ENCODE measurements around the gene ARHGAP44.

The ARHGAP44 gene

GRCh38 chr17:12883472-12883871, 94.2 kb downstream of the ARHGAP44 start:
- no peaks in the 10 kb centered on the region for H3K36me3 ChIP-seq (ENCODE audit: control insufficient read depth in 1 of 2, insufficient read depth in 2 of 2, low read length in 2 of 2)

GRCh38 chr17:12887088-12887487, 97.8 kb downstream of the ARHGAP44 start:
- WGBS (ENCODE audit: extremely low coverage, insufficient coverage, insufficient read length), result no CpG with 5 or more reads among the region's 2 CpGs
- no peak overlapping the region for H3K18ac ChIP-seq (ENCODE audit: low read length)

More at GRCh38 chr17:12883472-12883871, 94.2 kb downstream of the ARHGAP44 start:
- Histone ChIP-seq H3K23ac (ENCODE audit: low read length) (no peak overlapping the region), H3K4me1 (ENCODE audit: control insufficient read depth in 1 of 2, insufficient read depth in 2 of 2, low read length in 2 of 2) (no peaks in the 10 kb centered on the region), H4K91ac (ENCODE audit: low read depth, low read length) (no peak overlapping the region), H3K4ac (ENCODE audit: low read depth, low read length) (no peak overlapping the region), H2BK120ac (ENCODE audit: insufficient read depth, low read length, poor library complexity) (no peak overlapping the region), H2AK5ac (ENCODE audit: low read length) (no peak overlapping the region), H2AFZ (ENCODE audit: insufficient read depth, low read length, poor library complexity) (no peak overlapping the region), H2BK12ac (ENCODE audit: low read length) (no peak overlapping the region), H3K14ac (ENCODE audit: low read length) (no peak overlapping the region), H3K27ac (ENCODE audit: low read depth, low read length) (no peak overlapping the region), H3K9ac (ENCODE audit: low read length) (no peak overlapping the region), H4K12ac (ENCODE audit: low read depth, low read length) (no peak overlapping the region), H3K18ac (ENCODE audit: low read length) (no peak overlapping the region), H3K4me3 (ENCODE audit: low read depth, low read length) (no peak overlapping the region), H3K9me3 (ENCODE audit: insufficient read depth, low read depth, low read length) (no peaks in the 10 kb centered on the region), H3K27me3 (ENCODE audit: insufficient read depth, low read length) (no peaks in the 10 kb centered on the region), H3K4me2 (ENCODE audit: low read length) (no peak overlapping the region), H2BK5ac (ENCODE audit: low read depth, low read length, poor library complexity) (no peak overlapping the region), H3K79me2 (ENCODE audit: control insufficient read depth, insufficient read depth, low read length, poor library complexity) (no peaks in the 10 kb centered on the region), H3K79me1 (ENCODE audit: low read length) (no peaks in the 10 kb centered on the region), H4K8ac (ENCODE audit: low read depth, low read length) (no peak overlapping the region)
- no CpG with 5 or more reads among the region's 2 CpGs for WGBS (ENCODE audit: extremely low coverage, insufficient coverage, insufficient read length)
- no peak for DNase-seq

DNA sequence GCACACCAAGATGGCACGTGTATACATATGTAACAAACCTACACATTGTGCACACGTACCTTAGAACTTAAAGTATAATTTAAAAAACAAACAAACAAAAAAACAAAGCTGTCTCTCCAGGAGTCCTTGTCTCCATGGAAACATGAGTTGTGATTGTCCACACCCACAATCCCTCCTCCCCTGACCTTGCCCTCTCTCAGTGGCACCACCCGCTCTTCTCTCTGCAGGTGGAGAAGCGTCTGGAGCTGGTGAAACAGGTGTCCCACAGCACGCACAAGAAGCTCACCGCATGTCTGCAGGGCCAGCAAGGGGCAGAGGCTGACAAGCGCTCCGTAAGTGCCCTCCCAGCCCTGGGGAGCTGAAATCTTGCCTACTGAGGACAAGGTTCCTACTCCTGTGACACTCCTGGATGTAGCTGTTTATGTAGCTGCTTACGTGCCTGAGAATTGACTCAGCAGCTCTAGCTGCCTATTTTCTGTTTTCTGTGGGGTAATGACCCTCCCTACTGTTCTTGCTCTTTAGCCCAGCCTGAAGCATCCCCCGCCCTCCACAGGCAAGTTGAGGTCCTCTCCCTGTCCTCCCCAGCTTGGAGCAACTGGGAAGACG, 107.0 kb downstream of the ARHGAP44 start:
- no peak overlapping the region for H2BK120ac ChIP-seq (ENCODE audit: insufficient read depth, low read length, poor library complexity)
- no peak overlapping the region for H3K14ac ChIP-seq (ENCODE audit: low read length)
- no CpG with 5 or more reads among the region's 11 CpGs for WGBS (ENCODE audit: extremely low coverage, insufficient coverage, insufficient read length)
- no peaks in the 10 kb centered on the region for H3K36me3 ChIP-seq (ENCODE audit: control insufficient read depth in 1 of 2, insufficient read depth in 2 of 2, low read length in 2 of 2)
- no peaks in the 10 kb centered on the region for H3K9me3 ChIP-seq (ENCODE audit: insufficient read depth, low read depth, low read length)
- H3K9ac ChIP-seq (ENCODE audit: low read length), result no peak overlapping the region
- no peak overlapping the region for H4K12ac ChIP-seq (ENCODE audit: low read depth, low read length)
- no peaks in the 10 kb centered on the region for H3K79me2 ChIP-seq (ENCODE audit: control insufficient read depth, insufficient read depth, low read length, poor library complexity)
- peak in 1 of 2 donors; percentile 44 for DNase-seq
- no peak overlapping the region for H3K4ac ChIP-seq (ENCODE audit: low read depth, low read length)
- H2AK5ac ChIP-seq (ENCODE audit: low read length), result no peak overlapping the region
- H3K4me2 ChIP-seq (ENCODE audit: low read length), result no peak overlapping the region
- no peak overlapping the region for H2BK5ac ChIP-seq (ENCODE audit: low read depth, low read length, poor library complexity)
- H3K4me3 ChIP-seq (ENCODE audit: low read depth, low read length), result no peak overlapping the region
- H3K23ac ChIP-seq (ENCODE audit: low read length), result no peak overlapping the region
- H3K79me1 ChIP-seq (ENCODE audit: low read length), result no peaks in the 10 kb centered on the region
- H4K8ac ChIP-seq (ENCODE audit: low read depth, low read length), result no peak overlapping the region
- H4K91ac ChIP-seq (ENCODE audit: low read depth, low read length), result no peak overlapping the region
- no peak overlapping the region for H3K27ac ChIP-seq (ENCODE audit: low read depth, low read length)
- H3K27me3 ChIP-seq (ENCODE audit: insufficient read depth, low read length), result no peaks in the 10 kb centered on the region
- H2BK12ac ChIP-seq (ENCODE audit: low read length), result no peak overlapping the region
- no peak overlapping the region for H3K18ac ChIP-seq (ENCODE audit: low read length)
- no peak overlapping the region for H2AFZ ChIP-seq (ENCODE audit: insufficient read depth, low read length, poor library complexity)
- peaks cover 0 to 3% of the 10 kb centered on the region in 2 experiments for H3K4me1 ChIP-seq (ENCODE audit: control insufficient read depth in 1 of 2, insufficient read depth in 2 of 2, low read length in 2 of 2)

More at GRCh38 chr17:12887088-12887487, 97.8 kb downstream of the ARHGAP44 start:
- Histone ChIP-seq H4K12ac (ENCODE audit: low read depth, low read length) (no peak overlapping the region), H3K4ac (ENCODE audit: low read depth, low read length) (no peak overlapping the region), H3K4me2 (ENCODE audit: low read length) (no peak overlapping the region), H2BK5ac (ENCODE audit: low read depth, low read length, poor library complexity) (no peak overlapping the region), H3K9me3 (ENCODE audit: insufficient read depth, low read depth, low read length) (no peaks in the 10 kb centered on the region), H3K27ac (ENCODE audit: low read depth, low read length) (no peak overlapping the region), H3K79me2 (ENCODE audit: control insufficient read depth, insufficient read depth, low read length, poor library complexity) (no peaks in the 10 kb centered on the region), H2BK12ac (ENCODE audit: low read length) (no peak overlapping the region), H3K9ac (ENCODE audit: low read length) (no peak overlapping the region), H3K4me3 (ENCODE audit: low read depth, low read length) (no peak overlapping the region), H3K36me3 (ENCODE audit: control insufficient read depth in 1 of 2, insufficient read depth in 2 of 2, low read length in 2 of 2) (no peaks in the 10 kb centered on the region), H4K91ac (ENCODE audit: low read depth, low read length) (no peak overlapping the region), H4K8ac (ENCODE audit: low read depth, low read length) (no peak overlapping the region), H3K23ac (ENCODE audit: low read length) (no peak overlapping the region), H3K4me1 (ENCODE audit: control insufficient read depth in 1 of 2, insufficient read depth in 2 of 2, low read length in 2 of 2) (no peaks in the 10 kb centered on the region), H2BK120ac (ENCODE audit: insufficient read depth, low read length, poor library complexity) (no peak overlapping the region), H2AK5ac (ENCODE audit: low read length) (no peak overlapping the region), H3K14ac (ENCODE audit: low read length) (no peak overlapping the region), H2AFZ (ENCODE audit: insufficient read depth, low read length, poor library complexity) (no peak overlapping the region), H3K27me3 (ENCODE audit: insufficient read depth, low read length) (no peaks in the 10 kb centered on the region), H3K79me1 (ENCODE audit: low read length) (no peaks in the 10 kb centered on the region)
- DNase-seq, result no peak

GRCh38 chr17:12898110-12898509, 108.8 kb downstream of the ARHGAP44 start:
- H3K36me3 ChIP-seq (ENCODE audit: control insufficient read depth in 1 of 2, insufficient read depth in 2 of 2, low read length in 2 of 2), result no peaks in the 10 kb centered on the region
- no peak for DNase-seq
- no peak overlapping the region for H4K91ac ChIP-seq (ENCODE audit: low read depth, low read length)
- H3K4me2 ChIP-seq (ENCODE audit: low read length), result no peak overlapping the region
- H2AK5ac ChIP-seq (ENCODE audit: low read length), result no peak overlapping the region
- H2BK5ac ChIP-seq (ENCODE audit: low read depth, low read length, poor library complexity), result no peak overlapping the region
- H3K79me2 ChIP-seq (ENCODE audit: control insufficient read depth, insufficient read depth, low read length, poor library complexity), result no peaks in the 10 kb centered on the region
- peaks cover 0 to 3% of the 10 kb centered on the region in 2 experiments for H3K4me1 ChIP-seq (ENCODE audit: control insufficient read depth in 1 of 2, insufficient read depth in 2 of 2, low read length in 2 of 2)
- WGBS (ENCODE audit: extremely low coverage, insufficient coverage, insufficient read length), result no CpG with 5 or more reads among the region's 3 CpGs
- no peaks in the 10 kb centered on the region for H3K79me1 ChIP-seq (ENCODE audit: low read length)
- no peaks in the 10 kb centered on the region for H3K27me3 ChIP-seq (ENCODE audit: insufficient read depth, low read length)
- H3K9me3 ChIP-seq (ENCODE audit: insufficient read depth, low read depth, low read length), result no peaks in the 10 kb centered on the region
- H3K4me3 ChIP-seq (ENCODE audit: low read depth, low read length), result no peak overlapping the region
- H3K14ac ChIP-seq (ENCODE audit: low read length), result no peak overlapping the region
- no peak overlapping the region for H3K9ac ChIP-seq (ENCODE audit: low read length)
- no peak overlapping the region for H2BK12ac ChIP-seq (ENCODE audit: low read length)
- no peak overlapping the region for H3K23ac ChIP-seq (ENCODE audit: low read length)
- H2BK120ac ChIP-seq (ENCODE audit: insufficient read depth, low read length, poor library complexity), result no peak overlapping the region
- no peak overlapping the region for H3K18ac ChIP-seq (ENCODE audit: low read length)
- no peak overlapping the region for H3K4ac ChIP-seq (ENCODE audit: low read depth, low read length)
- no peak overlapping the region for H2AFZ ChIP-seq (ENCODE audit: insufficient read depth, low read length, poor library complexity)
- no peak overlapping the region for H4K12ac ChIP-seq (ENCODE audit: low read depth, low read length)
- no peak overlapping the region for H4K8ac ChIP-seq (ENCODE audit: low read depth, low read length)
- no peak overlapping the region for H3K27ac ChIP-seq (ENCODE audit: low read depth, low read length)
